A549 (cell line): ENCODE measurements around the gene F12. TPM values are rescaled to one million over a fixed set of nuclear protein-coding genes. Genes with fewer than 3 reads are reported as not detected.

ENCODE experiments used
- ATAC-seq, 2 experiments: fragments of 200-7000 bp in 1 of 2; fragments of >200 bp in 1 of 2; cut with Nextera tagmentation in 1 of 2; cut with Tn5 transposase in 1 of 2; 3 replicates each; pipeline versions ENCODE4 v1.8.0 to v1.9.1; 2018 to 2020; ENCODE audit warnings: mild to moderate bottlenecking in 1 of 2, moderate library complexity in 1 of 2
- CTCF ChIA-PET: fragments of 300-600 bp; sonication (Branson Sonifier 250); formaldehyde crosslinking; extraction: SDS; loops from one replicate; lab custom pipeline; 2021; ENCODE audit warnings: antibody characterized with exemption, inconsistent platforms; lab: Yijun Ruan, JAX
- POLR2A ChIA-PET: fragments of 350-600 bp; formaldehyde crosslinking; extraction: SDS; loops from one replicate; lab custom pipeline; 2021; ENCODE audit warnings: antibody characterized with exemption, inconsistent platforms; lab: Yijun Ruan, JAX
- DNase-seq, 2 experiments: peaks; one replicate each; pipeline versions ENCODE4 v3.0.0 to v3.0.0-alpha.2; 2011 to 2016; ENCODE audit warnings: low read depth in 1 of 2, low spot score in 1 of 2
- FAIRE-seq: peaks from 2 replicates; lab custom pipeline; 2011; peaks lifted over from hg19 to GRCh38; lab: Jason Lieb, UNC
- H3K27ac ChIP-seq, 2 experiments: fragments of >200 bp; sonication (Bioruptor Twin); formaldehyde crosslinking; 3 replicates each; pipeline ENCODE4 v1.5.1; 2016 to 2017
- H3K4me1 ChIP-seq: fragments of >200 bp; sonication (Bioruptor Twin); formaldehyde crosslinking; 3 replicates; pipeline ENCODE4 v1.6.1; 2016
- H3K4me2 ChIP-seq: fragments of >200 bp; sonication (Bioruptor Twin); formaldehyde crosslinking; 3 replicates; pipeline ENCODE4 v1.6.1; 2016
- H3K4me3 ChIP-seq: fragments of >200 bp; sonication (Bioruptor Twin); formaldehyde crosslinking; 3 replicates; pipeline ENCODE4 v1.5.1; 2016
- H3K9me3 ChIP-seq: fragments of >200 bp; sonication (Bioruptor Twin); formaldehyde crosslinking; 3 replicates; pipeline ENCODE4 v1.6.1; 2016
- CBX2 ChIP-seq: fragments of 200-600 bp; sonication (generic); IDR thresholded peaks from 2 replicates; pipeline ENCODE4 v1.6.1; 2016; ENCODE audit warnings: low read depth, mild to moderate bottlenecking, borderline replicate concordance
- CHD2 ChIP-seq: fragments of 150-350 bp; IDR thresholded peaks from 2 replicates; pipeline ENCODE4 v1.6.1; 2014; ENCODE audit warnings: low read length; ENCODE audit not compliant: partially characterized antibody
- EHMT2 ChIP-seq: fragments of 200-600 bp; sonication (generic); IDR thresholded peaks from 2 replicates; pipeline ENCODE4 v1.6.1; 2016; ENCODE audit warnings: antibody characterized with exemption, low read depth, mild to moderate bottlenecking, moderate library complexity
- ESRRA ChIP-seq: fragments of 150-350 bp; IDR thresholded peaks from 2 replicates; pipeline ENCODE4 v1.6.1; 2014; ENCODE audit warnings: mild to moderate bottlenecking, low read length, borderline replicate concordance
- FOSB ChIP-seq: fragments of 250-450 bp; sonication (Bioruptor Pico); IDR thresholded peaks from 2 replicates; pipeline ENCODE4 v1.5.0; 2020; ENCODE audit warnings: mild to moderate bottlenecking, moderate library complexity
- FOXS1 ChIP-seq: fragments of 250-450 bp; sonication (Bioruptor Pico); IDR thresholded peaks from 2 replicates; pipeline ENCODE4 v1.5.0; 2020; ENCODE audit warnings: mild to moderate bottlenecking, moderate library complexity
- HEYL ChIP-seq: fragments of 250-450 bp; sonication (Bioruptor Pico); IDR thresholded peaks from 2 replicates; pipeline ENCODE4 v1.8.0; 2021; ENCODE audit warnings: mild to moderate bottlenecking, moderate library complexity
- KDM1A ChIP-seq: fragments of 200-600 bp; sonication (generic); IDR thresholded peaks from 2 replicates; pipeline ENCODE4 v1.6.1; 2016; ENCODE audit warnings: low read depth, mild to moderate bottlenecking
- KDM5A ChIP-seq: fragments of 200-600 bp; sonication (generic); IDR thresholded peaks from 2 replicates; pipeline ENCODE4 v1.6.1; 2016; ENCODE audit warnings: antibody characterized with exemption, mild to moderate bottlenecking
- MYC ChIP-seq: IDR thresholded peaks from 2 replicates; pipeline ENCODE4 v1.6.1; 2012; ENCODE audit warnings: mild to moderate bottlenecking, inconsistent platforms, low read length, improper control_type of control experiment, borderline replicate concordance
- NFE2L2 ChIP-seq: fragments of 150-350 bp; conservative IDR thresholded peaks from 2 replicates; pipeline ENCODE4 v1.6.1; 2014; ENCODE audit warnings: low read length
- NR3C1 ChIP-seq: fragments of >200 bp; sonication (Bioruptor Twin); formaldehyde crosslinking; IDR thresholded peaks from 3 replicates; pipeline ENCODE4 v1.6.1; 2017
- POLR2AphosphoS2 ChIP-seq: conservative IDR thresholded peaks from 2 replicates; pipeline ENCODE4 v1.6.1; 2012; ENCODE audit warnings: low read length, improper control_type of control experiment, inconsistent platforms
- RFX5 ChIP-seq: fragments of 450-650 bp; IDR thresholded peaks from 2 replicates; pipeline ENCODE4 v1.7.1; 2014; ENCODE audit warnings: antibody characterized with exemption, mild to moderate bottlenecking, moderate library complexity
- RNF2 ChIP-seq: fragments of 200-600 bp; sonication (generic); IDR thresholded peaks from 2 replicates; pipeline ENCODE4 v1.6.1; 2016; ENCODE audit warnings: low read depth, mild to moderate bottlenecking, antibody characterized with exemption, moderate library complexity, borderline replicate concordance
- SMC3 ChIP-seq: fragments of >200 bp; sonication (Bioruptor Twin); formaldehyde crosslinking; IDR thresholded peaks from 3 replicates; pipeline ENCODE4 v1.6.1; 2018; ENCODE audit warnings: inconsistent platforms
- SREBF2 ChIP-seq: fragments of 450-650 bp; IDR thresholded peaks from 2 replicates; pipeline ENCODE4 v1.6.1; 2014; ENCODE audit warnings: mild to moderate bottlenecking, moderate library complexity
- TFCP2L1 ChIP-seq: fragments of 250-450 bp; sonication (Bioruptor Pico); IDR thresholded peaks from 2 replicates; pipeline ENCODE4 v1.5.0; 2021; ENCODE audit warnings: mild to moderate bottlenecking
- ZNF302 ChIP-seq: fragments of 250-450 bp; sonication (Bioruptor Pico); IDR thresholded peaks from 2 replicates; pipeline ENCODE4 v1.9.0; 2021; ENCODE audit warnings: inconsistent platforms, mild to moderate bottlenecking, moderate library complexity
- ZSCAN20 ChIP-seq: fragments of 250-450 bp; sonication (Bioruptor Pico); IDR thresholded peaks from 2 replicates; pipeline ENCODE4 v1.8.0; 2022; ENCODE audit warnings: mild to moderate bottlenecking, moderate library complexity
- WGBS: methylation state at CpG from one replicate; pipeline ENCODE4 v1.1.6; 2017; ENCODE audit errors: missing lambda C conversion rate; 5-methylcytosine and 5-hydroxymethylcytosine counted together
- polyA plus RNA-seq, 4 experiments: library from polyadenylated mRNA; depleted of rRNA in 3 of 4; stranded (reverse); fragments of >200 nt; fragmentation: RNase III in 1 of 4; extraction: RNeasy Plus Mini Kit Qiagen cat#74134 plus additional on column Dnase treatment in 1 of 4; gene quantifications; 2 replicates in 3 of 4; 3 replicates in 1 of 4; pipeline ENCODE4 v1.2.3, GENCODE V29; 2011 to 2017
- TF ChIP-seq, protein P1 (sequence below): IDR thresholded peaks from 2 replicates; pipeline ENCODE4 v1.6.1; 2012; ENCODE audit warnings: low read depth, borderline replicate concordance
- TF ChIP-seq, protein P2 (sequence below): fragments of 150-350 bp; IDR thresholded peaks from 2 replicates; pipeline ENCODE4 v1.6.1; 2014; ENCODE audit warnings: low read depth, mild to moderate bottlenecking, low read length
- TF ChIP-seq, protein P3 (sequence below): fragments of >200 bp; sonication (Bioruptor Twin); formaldehyde crosslinking; IDR thresholded peaks from 3 replicates; pipeline ENCODE4 v1.6.1; 2016
- TF ChIP-seq, protein P4 (sequence below): fragments of >200 bp; sonication (Bioruptor Twin); formaldehyde crosslinking; IDR thresholded peaks from 3 replicates; pipeline ENCODE4 v1.5.1; 2016
- TF ChIP-seq, protein P5 (sequence below): fragments of 250-450 bp; sonication (Bioruptor Pico); IDR thresholded peaks from 2 replicates; pipeline ENCODE4 v1.5.0; 2021; ENCODE audit warnings: mild to moderate bottlenecking, moderate library complexity, borderline replicate concordance
- TF ChIP-seq, protein P6 (sequence below): IDR thresholded peaks from 2 replicates; pipeline ENCODE4 v1.6.1; 2012

The F12 gene
- polyA plus RNA-seq, 2 of the 4 experiments (the other 2 are of a cell fraction): 5.3 to 14.3 TPM

DNA sequence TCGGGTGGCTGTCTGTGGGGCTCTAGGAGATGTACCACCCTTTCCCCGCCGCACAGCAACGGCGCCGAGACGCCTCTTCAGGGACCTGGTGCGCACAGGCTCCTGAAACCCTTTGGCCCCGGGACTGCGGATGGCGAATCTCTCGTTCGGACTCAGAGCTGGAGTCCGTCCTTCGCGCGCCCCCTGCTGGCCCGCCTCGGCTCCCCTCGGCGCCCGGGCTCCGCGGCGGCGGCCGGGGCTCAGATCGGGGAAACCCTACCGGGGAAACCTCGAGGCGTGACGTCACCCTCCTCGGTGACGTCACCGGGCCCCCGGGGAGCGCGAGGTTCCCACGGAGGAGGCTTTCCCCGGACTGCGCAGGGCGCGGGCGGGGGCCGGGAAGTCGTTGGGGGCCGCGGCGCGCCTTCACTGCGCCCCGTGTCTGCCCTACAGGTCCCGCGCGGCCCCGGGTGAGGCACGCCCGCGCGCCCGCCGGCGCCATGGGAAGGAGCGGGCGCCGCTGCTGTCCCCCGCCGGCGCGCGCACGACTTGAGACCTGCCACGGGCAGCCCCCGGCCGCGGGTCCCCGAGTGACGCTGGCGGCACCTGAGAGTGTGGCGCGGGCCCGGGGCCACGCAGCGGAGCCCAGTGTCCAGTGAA is 45.2 kb upstream of the F12 start (continued):
- no peak for TF ChIP-seq HEYL
- TF ChIP-seq SREBF2: no peak
- TF ChIP-seq MYC: no peak; the same call in 1 of the 2 replicates
- TF ChIP-seq CHD2: no peak
- no peak for TF ChIP-seq ZNF302
- TF ChIP-seq, protein P1, sequence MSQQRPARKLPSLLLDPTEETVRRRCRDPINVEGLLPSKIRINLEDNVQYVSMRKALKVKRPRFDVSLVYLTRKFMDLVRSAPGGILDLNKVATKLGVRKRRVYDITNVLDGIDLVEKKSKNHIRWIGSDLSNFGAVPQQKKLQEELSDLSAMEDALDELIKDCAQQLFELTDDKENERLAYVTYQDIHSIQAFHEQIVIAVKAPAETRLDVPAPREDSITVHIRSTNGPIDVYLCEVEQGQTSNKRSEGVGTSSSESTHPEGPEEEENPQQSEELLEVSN: no peak; the same call in 1 of the 2 replicates
- TF ChIP-seq, protein P2, sequence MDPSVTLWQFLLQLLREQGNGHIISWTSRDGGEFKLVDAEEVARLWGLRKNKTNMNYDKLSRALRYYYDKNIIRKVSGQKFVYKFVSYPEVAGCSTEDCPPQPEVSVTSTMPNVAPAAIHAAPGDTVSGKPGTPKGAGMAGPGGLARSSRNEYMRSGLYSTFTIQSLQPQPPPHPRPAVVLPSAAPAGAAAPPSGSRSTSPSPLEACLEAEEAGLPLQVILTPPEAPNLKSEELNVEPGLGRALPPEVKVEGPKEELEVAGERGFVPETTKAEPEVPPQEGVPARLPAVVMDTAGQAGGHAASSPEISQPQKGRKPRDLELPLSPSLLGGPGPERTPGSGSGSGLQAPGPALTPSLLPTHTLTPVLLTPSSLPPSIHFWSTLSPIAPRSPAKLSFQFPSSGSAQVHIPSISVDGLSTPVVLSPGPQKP: no peak
- no peak for TF ChIP-seq FOSB
- TF ChIP-seq POLR2AphosphoS2: peak; percentile 68; the same call in 1 of the 2 replicates
- no peak for TF ChIP-seq NR3C1
- TF ChIP-seq EHMT2: no peak
- TF ChIP-seq RFX5: peak; percentile 65; the same call in 1 of the 2 replicates
- TF ChIP-seq, protein P3, sequence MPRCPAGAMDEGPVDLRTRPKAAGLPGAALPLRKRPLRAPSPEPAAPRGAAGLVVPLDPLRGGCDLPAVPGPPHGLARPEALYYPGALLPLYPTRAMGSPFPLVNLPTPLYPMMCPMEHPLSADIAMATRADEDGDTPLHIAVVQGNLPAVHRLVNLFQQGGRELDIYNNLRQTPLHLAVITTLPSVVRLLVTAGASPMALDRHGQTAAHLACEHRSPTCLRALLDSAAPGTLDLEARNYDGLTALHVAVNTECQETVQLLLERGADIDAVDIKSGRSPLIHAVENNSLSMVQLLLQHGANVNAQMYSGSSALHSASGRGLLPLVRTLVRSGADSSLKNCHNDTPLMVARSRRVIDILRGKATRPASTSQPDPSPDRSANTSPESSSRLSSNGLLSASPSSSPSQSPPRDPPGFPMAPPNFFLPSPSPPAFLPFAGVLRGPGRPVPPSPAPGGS: no peak
- no peak for TF ChIP-seq ESRRA
- TF ChIP-seq KDM1A: no peak
- TF ChIP-seq FOXS1 (CRISPR knock-in tag): no peak
- TF ChIP-seq CBX2: no peak
- TF ChIP-seq KDM5A: no peak; the same call in 1 of the 2 replicates
- TF ChIP-seq ZSCAN20 (CRISPR knock-in tag): no peak
- TF ChIP-seq NFE2L2: no peak
- TF ChIP-seq, protein P4, sequence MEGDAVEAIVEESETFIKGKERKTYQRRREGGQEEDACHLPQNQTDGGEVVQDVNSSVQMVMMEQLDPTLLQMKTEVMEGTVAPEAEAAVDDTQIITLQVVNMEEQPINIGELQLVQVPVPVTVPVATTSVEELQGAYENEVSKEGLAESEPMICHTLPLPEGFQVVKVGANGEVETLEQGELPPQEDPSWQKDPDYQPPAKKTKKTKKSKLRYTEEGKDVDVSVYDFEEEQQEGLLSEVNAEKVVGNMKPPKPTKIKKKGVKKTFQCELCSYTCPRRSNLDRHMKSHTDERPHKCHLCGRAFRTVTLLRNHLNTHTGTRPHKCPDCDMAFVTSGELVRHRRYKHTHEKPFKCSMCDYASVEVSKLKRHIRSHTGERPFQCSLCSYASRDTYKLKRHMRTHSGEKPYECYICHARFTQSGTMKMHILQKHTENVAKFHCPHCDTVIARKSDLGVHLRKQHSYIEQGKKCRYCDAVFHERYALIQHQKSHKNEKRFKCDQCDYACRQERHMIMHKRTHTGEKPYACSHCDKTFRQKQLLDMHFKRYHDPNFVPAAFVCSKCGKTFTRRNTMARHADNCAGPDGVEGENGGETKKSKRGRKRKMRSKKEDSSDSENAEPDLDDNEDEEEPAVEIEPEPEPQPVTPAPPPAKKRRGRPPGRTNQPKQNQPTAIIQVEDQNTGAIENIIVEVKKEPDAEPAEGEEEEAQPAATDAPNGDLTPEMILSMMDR: peak; percentile 94
- TF ChIP-seq SMC3: peak; percentile 89

DNA sequence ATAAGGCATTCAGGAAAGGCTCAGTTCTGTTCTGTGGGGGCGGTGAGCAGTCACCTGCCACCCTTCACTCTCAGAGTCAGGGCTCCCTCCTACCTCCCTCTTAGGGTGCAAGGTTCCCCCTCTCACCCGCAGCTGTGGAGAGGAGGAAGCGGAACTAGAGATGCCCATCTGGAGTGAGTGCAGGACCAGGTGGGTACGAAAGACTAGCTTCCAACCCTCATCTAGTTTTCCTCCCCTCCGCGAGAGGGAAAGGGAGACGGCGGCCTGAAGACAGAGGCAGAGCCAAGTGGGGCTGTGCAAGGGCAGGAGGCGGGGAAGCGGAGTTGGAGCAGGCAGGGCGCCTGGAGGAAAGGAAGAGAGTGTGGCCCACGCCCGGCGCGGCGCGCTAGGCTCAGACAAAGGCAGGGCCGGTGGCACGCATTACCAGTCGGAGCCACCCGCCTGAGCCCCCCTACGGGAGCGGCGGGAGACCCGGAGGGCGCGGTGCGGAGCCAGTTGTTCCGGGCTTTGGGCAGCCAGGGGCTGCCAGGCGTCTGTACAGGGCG is 44.6 kb upstream of the F12 start:
- ATAC-seq (peak in 1 of 2 experiments; percentile 0; a peak in 3 of 6 replicates), DNase-seq (no peak), FAIRE-seq (no peak)
- H3K4me1 ChIP-seq: peaks cover 14% of the 10 kb centered on the region
- no peak for TF ChIP-seq RNF2
- TF ChIP-seq, protein P5, sequence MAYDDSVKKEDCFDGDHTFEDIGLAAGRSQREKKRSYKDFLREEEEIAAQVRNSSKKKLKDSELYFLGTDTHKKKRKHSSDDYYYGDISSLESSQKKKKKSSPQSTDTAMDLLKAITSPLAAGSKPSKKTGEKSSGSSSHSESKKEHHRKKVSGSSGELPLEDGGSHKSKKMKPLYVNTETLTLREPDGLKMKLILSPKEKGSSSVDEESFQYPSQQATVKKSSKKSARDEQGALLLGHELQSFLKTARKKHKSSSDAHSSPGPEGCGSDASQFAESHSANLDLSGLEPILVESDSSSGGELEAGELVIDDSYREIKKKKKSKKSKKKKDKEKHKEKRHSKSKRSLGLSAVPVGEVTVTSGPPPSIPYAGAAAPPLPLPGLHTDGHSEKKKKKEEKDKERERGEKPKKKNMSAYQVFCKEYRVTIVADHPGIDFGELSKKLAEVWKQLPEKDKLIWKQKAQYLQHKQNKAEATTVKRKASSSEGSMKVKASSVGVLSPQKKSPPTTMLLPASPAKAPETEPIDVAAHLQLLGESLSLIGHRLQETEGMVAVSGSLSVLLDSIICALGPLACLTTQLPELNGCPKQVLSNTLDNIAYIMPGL (CRISPR knock-in tag): no peak
- TF ChIP-seq TFCP2L1 (CRISPR knock-in tag): peak; percentile 27; the same call in 1 of the 2 replicates
- TF ChIP-seq KDM1A: no peak
- TF ChIP-seq, protein P6, sequence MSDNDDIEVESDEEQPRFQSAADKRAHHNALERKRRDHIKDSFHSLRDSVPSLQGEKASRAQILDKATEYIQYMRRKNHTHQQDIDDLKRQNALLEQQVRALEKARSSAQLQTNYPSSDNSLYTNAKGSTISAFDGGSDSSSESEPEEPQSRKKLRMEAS: no peak
- no peak for TF ChIP-seq SREBF2
- H3K9me3 ChIP-seq: no peaks in the 10 kb centered on the region
- peak overlapping the region in 1 of 2 experiments; percentile 86; a peak in 3 of 6 replicates for H3K27ac ChIP-seq
- CTCF ChIA-PET: interaction anchor here (0.9 to 25.5 kb wide), 15 partner anchors 12 to 341 kb away, joined by 3 to 871 read pairs (median 23); partner anchors contain the start of genes DBN1, F12, GRK6 and LMAN2
- peak overlapping the region; percentile 61; the same call in 1 of the 3 replicates for H3K4me3 ChIP-seq
- POLR2A ChIA-PET: interaction anchor here (1.5 to 4.0 kb wide), 3 partner anchors 42 to 51 kb away, joined by 3 to 35 read pairs (median 7); partner anchors contain the start of gene PDLIM7
- WGBS: 52% methylated on average over 31 of the region's 31 CpGs
- peak overlapping the region; percentile 96 for H3K4me2 ChIP-seq
